ENCODE measurements around the gene CRELD2. TPM values are rescaled to one million over a fixed set of nuclear protein-coding genes. Genes with fewer than 3 reads are reported as not detected.

Gene CRELD2
- total and polyA plus RNA-seq, 2 of the 13 experiments (the other 11 are each of a cell fraction or from before 2014, with no cell fraction given) = 17.2 to 44.7 TPM

DNA sequence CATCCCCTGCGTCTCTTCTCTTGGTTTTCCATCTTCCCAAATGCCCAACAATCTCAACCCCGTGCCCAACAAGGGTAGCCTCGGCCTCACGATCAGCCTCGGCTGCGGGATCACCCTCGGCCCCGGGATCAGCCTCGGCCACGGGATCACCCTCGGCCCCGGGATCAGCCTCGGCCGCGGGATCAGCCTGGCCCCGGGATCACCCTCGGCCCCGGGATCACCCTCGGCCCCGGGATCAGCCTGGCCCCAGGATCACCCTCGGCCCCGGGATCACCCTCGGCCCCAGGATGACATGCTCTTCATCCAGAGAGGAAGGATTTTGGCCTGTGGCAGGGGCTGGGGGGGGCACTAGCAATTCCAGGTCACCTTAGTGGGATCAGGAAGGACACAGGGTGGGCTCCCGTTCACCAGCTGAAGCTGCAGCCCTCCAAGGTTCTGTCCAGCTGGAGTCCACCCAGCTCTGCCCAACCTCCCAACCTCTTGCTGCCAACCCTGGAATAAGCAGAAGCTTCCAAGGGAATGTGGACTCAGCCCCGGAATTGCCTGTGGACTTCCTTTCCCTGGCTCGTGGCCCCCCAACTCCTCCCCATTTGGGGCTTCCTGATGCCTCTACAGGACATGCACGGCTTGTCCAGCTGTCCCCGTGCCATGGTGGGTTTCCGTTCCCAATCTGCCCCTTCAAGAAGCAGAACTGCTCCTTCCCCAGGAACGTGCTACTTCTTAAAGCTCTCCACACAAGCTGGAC, 6.4 kb upstream of the CRELD2 start:
- no peak overlapping the region for H3K27ac ChIP-seq (ENCODE audit: extremely low read length, insufficient read depth, low read length)
- in situ Hi-C loops (cut with HindIII; ENCODE audit: extremely low pct_ligation_motif_present, low pct_unique_long_range_greater_than_20kb) (no loop called here), intact Hi-C loops (cut with micrococcal nuclease; ENCODE audit: unreplicated experiment) (no loop called here)
- TF ChIP-seq AGO2 (optimal IDR thresholded peaks at IDR 0.05; ENCODE audit: low read depth, low read length) = peak; percentile 49
- TF ChIP-seq ZBTB7B (CRISPR knock-in tag; IDR thresholded peaks at IDR 0.05) = no peak
- no peak overlapping the region for H3K4me3 ChIP-seq (replicated peaks in 1 of 3; ENCODE audit: insufficient read depth in 1 of 3, low read depth in 2 of 3, low read length in 3 of 3)
- FAIRE-seq (no peak), ATAC-seq (no peak), DNase-seq (ENCODE audit: low spot score) (no peak)
- POLR2A ChIA-PET = no interaction called here
- 98% methylated on average over 26 of the region's 30 CpGs for WGBS (ENCODE audit: low lambda C conversion rate)
- no peak overlapping the region for H3K4me2 ChIP-seq (ENCODE audit: low read depth, low read length)
- H3K27me3 ChIP-seq (ENCODE audit: control insufficient read depth in 1 of 2, insufficient read depth in 2 of 2, low read length in 2 of 2) = no peaks in the 10 kb centered on the region
- H3K9me3 ChIP-seq (ENCODE audit: low read length) = no peaks in the 10 kb centered on the region
- peaks cover 4% of the 10 kb centered on the region for H3K79me2 ChIP-seq (ENCODE audit: insufficient read depth, low read length)
- peaks cover 9 to 32% of the 10 kb centered on the region in 2 experiments; a peak in 4 of 5 replicates for H3K36me3 ChIP-seq (replicated peaks in 1 of 2; ENCODE audit: control insufficient read depth in 1 of 2, insufficient read depth in 2 of 2, low read length in 2 of 2)
- no peaks in the 10 kb centered on the region for H4K20me1 ChIP-seq (ENCODE audit: insufficient read depth, low read length)
- no peak overlapping the region for H3K9ac ChIP-seq (ENCODE audit: insufficient read depth, low read depth, low read length)
- no TSS peak for BruUV-seq (replicated peaks)
- peaks cover 18% of the 10 kb centered on the region for H3K4me1 ChIP-seq (ENCODE audit: insufficient read depth, low read length)
- no peak overlapping the region for H2AFZ ChIP-seq (ENCODE audit: low read length)
- CTCF ChIA-PET (ENCODE audit: low intra/inter-chr PET ratio, low total read pairs) = no interaction called here

GRCh38 chr22:49913026-49913425, 5.4 kb upstream of the CRELD2 start:
- Histone ChIP-seq H3K27me3 (ENCODE audit: control insufficient read depth in 1 of 2, insufficient read depth in 2 of 2, low read length in 2 of 2) (no peaks in the 10 kb centered on the region), H4K20me1 (ENCODE audit: insufficient read depth, low read length) (no peaks in the 10 kb centered on the region), H3K27ac (ENCODE audit: extremely low read length, insufficient read depth, low read length) (no peak overlapping the region), H3K9ac (ENCODE audit: insufficient read depth, low read depth, low read length) (no peak overlapping the region), H3K36me3 (replicated peaks in 1 of 2; ENCODE audit: control insufficient read depth in 1 of 2, insufficient read depth in 2 of 2, low read length in 2 of 2) (peaks cover 4 to 22% of the 10 kb centered on the region in 2 experiments; a peak in 3 of 5 replicates), H3K4me1 (ENCODE audit: insufficient read depth, low read length) (peaks cover 24% of the 10 kb centered on the region), H3K79me2 (ENCODE audit: insufficient read depth, low read length) (peaks cover 7% of the 10 kb centered on the region), H3K4me3 (replicated peaks in 1 of 3; ENCODE audit: insufficient read depth in 1 of 3, low read depth in 2 of 3, low read length in 3 of 3) (no peak overlapping the region), H2AFZ (ENCODE audit: low read length) (no peak overlapping the region), H3K9me3 (ENCODE audit: low read length) (no peaks in the 10 kb centered on the region), H3K4me2 (ENCODE audit: low read depth, low read length) (no peak overlapping the region)
- 94% methylated on average over 10 of the region's 14 CpGs for WGBS (ENCODE audit: low lambda C conversion rate)
- no peak for FAIRE-seq
- in situ Hi-C loops (cut with HindIII; ENCODE audit: extremely low pct_ligation_motif_present, low pct_unique_long_range_greater_than_20kb) (no loop called here), intact Hi-C loops (cut with micrococcal nuclease; ENCODE audit: unreplicated experiment) (no loop called here)
- no peak for DNase-seq (ENCODE audit: low spot score)
- ATAC-seq = no peak
- ChIA-PET POLR2A (no interaction called here), CTCF (ENCODE audit: low intra/inter-chr PET ratio, low total read pairs) (no interaction called here)
- BruUV-seq (replicated peaks) = no TSS peak
- TF ChIP-seq MED13 (CRISPR knock-in tag; IDR thresholded peaks at IDR 0.05) (no peak), ZNF136 (CRISPR knock-in tag; IDR thresholded peaks at IDR 0.05; ENCODE audit: low read depth) (no peak), NCOA2 (CRISPR knock-in tag; IDR thresholded peaks at IDR 0.05) (no peak), PRMT3 (CRISPR knock-in tag; IDR thresholded peaks at IDR 0.05; ENCODE audit: borderline replicate concordance, low read depth) (no peak), ZNF572 (CRISPR knock-in tag; IDR thresholded peaks at IDR 0.05) (no peak), HOXD1 (CRISPR knock-in tag; IDR thresholded peaks at IDR 0.05) (no peak), MYPOP (CRISPR knock-in tag; IDR thresholded peaks at IDR 0.05) (no peak), NPAS2 (CRISPR knock-in tag; IDR thresholded peaks at IDR 0.05; ENCODE audit: borderline replicate concordance) (no peak), ZBTB3 (CRISPR knock-in tag; IDR thresholded peaks at IDR 0.05; ENCODE audit: borderline replicate concordance, low read depth) (no peak), SETDB1 (CRISPR knock-in tag; IDR thresholded peaks at IDR 0.05; ENCODE audit: borderline replicate concordance) (no peak), PAX8 (CRISPR knock-in tag; IDR thresholded peaks at IDR 0.05; ENCODE audit: borderline replicate concordance) (no peak), PRDM10 (CRISPR knock-in tag; IDR thresholded peaks at IDR 0.05; ENCODE audit: low read depth) (no peak)

Data from HepG2 (cell line).